K562 (cell line): ENCODE measurements around the gene IQCM. TPM values are rescaled to one million over a fixed set of nuclear protein-coding genes. Genes with fewer than 3 reads are reported as not detected.

Experiments
- ATAC-seq: fragments of 200-7000 bp; cut with Tn5 transposase; 3 replicates; pipeline ENCODE4 v1.9.1; 2020; ENCODE audit warnings: moderate library complexity
- BruUV-seq: library from RNA; stranded (reverse); fragments of 400-500 nt; replicated peaks from 2 replicates; lab custom pipeline; 2021; lab: Mats Ljungman, UMichigan
- CTCF ChIA-PET: fragments of 300-600 bp; formaldehyde crosslinking; extraction: SDS; loops from one replicate; lab custom pipeline; 2021; ENCODE audit warnings: low intra/inter-chr PET ratio; lab: Yijun Ruan, JAX
- POLR2A ChIA-PET: fragments of 300-600, 350-650 bp; sonication (Branson Sonifier 250); formaldehyde crosslinking; extraction: SDS; loops from one replicate; lab custom pipeline; 2021; ENCODE audit warnings: antibody characterized with exemption, inconsistent platforms; lab: Yijun Ruan, JAX
- DNase-seq, 4 experiments: peaks; one replicate each; pipeline versions ENCODE4 v3.0.0 to v3.0.0-alpha.2; 2011 to 2018; ENCODE audit warnings: low spot score in 3 of 4, mixed read lengths in 3 of 4; ENCODE audit errors: extremely low read depth in 1 of 4
- FAIRE-seq: peaks from 2 replicates; lab custom pipeline; 2011; peaks lifted over from hg19 to GRCh38; lab: Jason Lieb, UNC
- H2AFZ ChIP-seq: 2 replicates; pipeline ENCODE4 v1.6.0; 2011; ENCODE audit warnings: low read depth, low read length, control low read depth, inconsistent platforms
- H3K27ac ChIP-seq: fragments of 200-600 bp; 3 replicates; pipeline ENCODE4 v1.8.0; 2011; ENCODE audit warnings: low read depth, mild to moderate bottlenecking, control low read depth, inconsistent platforms, low read length, moderate library complexity, mixed read lengths; ENCODE audit errors: extremely low read depth
- H3K27me3 ChIP-seq, 2 experiments: fragments of 300-600 bp in 1 of 2; 2 replicates in 1 of 2; 3 replicates in 1 of 2; pipeline versions ENCODE4 v1.6.0 to v1.8.0; 2011; ENCODE audit warnings: inconsistent platforms in 2 of 2, low read length in 2 of 2, mild to moderate bottlenecking in 1 of 2, mixed read lengths in 1 of 2, moderate library complexity in 1 of 2; ENCODE audit not compliant: control insufficient read depth in 2 of 2, insufficient read depth in 2 of 2
- H3K36me3 ChIP-seq: fragments of 300-600 bp; 3 replicates; pipeline ENCODE4 v1.8.0; 2011; ENCODE audit warnings: mild to moderate bottlenecking, low read length, inconsistent platforms; ENCODE audit not compliant: control insufficient read depth, insufficient read depth
- H3K4me1 ChIP-seq, 2 experiments: fragments of 200-600 bp in 1 of 2; replicated peaks in 1 of 2; 2 replicates in 1 of 2; 3 replicates in 1 of 2; pipeline versions ENCODE4 v1.5.1 to v1.8.0; 2011; ENCODE audit warnings: inconsistent platforms in 2 of 2, low read length in 2 of 2, mild to moderate bottlenecking in 1 of 2, mixed read lengths in 1 of 2, moderate library complexity in 1 of 2; ENCODE audit not compliant: control insufficient read depth in 2 of 2, insufficient read depth in 2 of 2
- H3K4me2 ChIP-seq: 2 replicates; pipeline ENCODE4 v1.6.1; 2011; ENCODE audit warnings: low read length, control low read depth, inconsistent platforms, mixed read lengths; ENCODE audit not compliant: insufficient read depth
- H3K4me3 ChIP-seq: fragments of 200-600 bp; sonication (generic), shearing (Covaris generic); 2 replicates; pipeline ENCODE4 v1.5.1; 2016; ENCODE audit warnings: control low read depth, inconsistent platforms
- H3K79me2 ChIP-seq: fragments of 200-600 bp; 3 replicates; pipeline ENCODE4 v1.8.0; 2011; ENCODE audit warnings: low read length, inconsistent platforms; ENCODE audit not compliant: control insufficient read depth, insufficient read depth
- H3K9ac ChIP-seq, 2 experiments: 2 replicates each; pipeline versions ENCODE4 v1.6.0 to v1.6.1; 2011; ENCODE audit warnings: low read depth in 2 of 2, low read length in 2 of 2, control low read depth in 1 of 2, inconsistent platforms in 1 of 2, mild to moderate bottlenecking in 1 of 2, mixed read lengths in 1 of 2; ENCODE audit not compliant: insufficient read depth in 1 of 2
- H3K9me1 ChIP-seq: one replicate; pipeline ENCODE4 v1.6.0; 2011; ENCODE audit warnings: inconsistent platforms, mild to moderate bottlenecking, low read length, moderate library complexity; ENCODE audit not compliant: control insufficient read depth, insufficient read depth
- H3K9me3 ChIP-seq: replicated peaks from 2 replicates; pipeline ENCODE4 v1.5.1; 2011; ENCODE audit warnings: low read depth, low read length, inconsistent platforms; ENCODE audit not compliant: control insufficient read depth, insufficient read depth
- H4K20me1 ChIP-seq: replicated peaks from 2 replicates; pipeline ENCODE4 v1.6.1; 2011; ENCODE audit warnings: low read length, inconsistent platforms, mixed read lengths; ENCODE audit not compliant: control insufficient read depth, insufficient read depth
- ETV6 ChIP-seq, 3 experiments: fragments of 150-350 bp in 1 of 3; sonication (generic) in 1 of 3; formaldehyde crosslinking in 1 of 3; IDR thresholded peaks; 2 replicates each; pipeline versions ENCODE4 v1.6.1 to v1.8.0; 2014 to 2022; ENCODE audit warnings: borderline replicate concordance in 2 of 3, low read depth in 2 of 3, antibody characterized with exemption in 1 of 3, low read length in 1 of 3, mild to moderate bottlenecking in 1 of 3, missing genetic modification reagents in 1 of 3
- HDAC1 ChIP-seq, 2 experiments: fragments of 450-650 bp; IDR thresholded peaks; 2 replicates each; pipeline ENCODE4 v1.6.1; 2016 to 2017; ENCODE audit warnings: inconsistent platforms in 1 of 2, mild to moderate bottlenecking in 1 of 2, moderate library complexity in 1 of 2
- HDGF ChIP-seq: fragments of 450-650 bp; IDR thresholded peaks from 2 replicates; pipeline ENCODE4 v1.6.1; 2016
- MBD2 ChIP-seq: sonication (generic); IDR thresholded peaks from 2 replicates; pipeline ENCODE4 v1.6.1; 2016; ENCODE audit warnings: low read depth, borderline replicate concordance
- PRMT5 ChIP-seq: sonication (generic); formaldehyde crosslinking; IDR thresholded peaks from 2 replicates; pipeline ENCODE4 v1.5.0; 2020; ENCODE audit warnings: missing genetic modification reagents
- RUNX1 ChIP-seq: sonication (generic); IDR thresholded peaks from 2 replicates; pipeline ENCODE4 v1.6.1; 2016; ENCODE audit warnings: antibody characterized with exemption, low read depth
- SMAD4 ChIP-seq: fragments of 250-450 bp; sonication (Bioruptor Pico); conservative IDR thresholded peaks from 2 replicates; pipeline ENCODE4 v1.8.0; 2021; ENCODE audit warnings: inconsistent platforms, mild to moderate bottlenecking, moderate library complexity
- ZNF695 ChIP-seq: fragments of 450-650 bp; formaldehyde crosslinking; IDR thresholded peaks from 2 replicates; pipeline ENCODE4 v1.4.0; 2020; ENCODE audit warnings: mild to moderate bottlenecking, moderate library complexity
- ZNF717 ChIP-seq: fragments of 250-450 bp; sonication (Bioruptor Pico); IDR thresholded peaks from 2 replicates; pipeline ENCODE4 v1.5.0; 2021
- WGBS: fragments of 100-300 bp; shearing (Covaris generic); methylation state at CpG from one replicate; pipeline ENCODE4 v1.1.6; 2016; ENCODE audit warnings: low coverage, mixed read lengths; ENCODE audit not compliant: insufficient coverage; ENCODE audit errors: missing lambda C conversion rate; 5-methylcytosine and 5-hydroxymethylcytosine counted together
- in situ Hi-C: fragments of 300-500 bp; cut with MboI; formaldehyde crosslinking; loops from 4 replicates; pipeline ENCODE4 v1.15.0; 2018; ENCODE audit warnings: inconsistent platforms, mixed read lengths
- intact Hi-C: fragments of 100-400 bp; cut with micrococcal nuclease; formaldehyde crosslinking; loops from 2 replicates; pipeline ENCODE4 v1.14.2; 2022
- polyA plus RNA-seq, 8 experiments: library from polyadenylated mRNA; depleted of rRNA in 4 of 8; stranded (reverse) in 5 of 8; unstranded in 3 of 8; fragments of >200 nt; fragmentation: Nextera tagmentation in 2 of 8; fragmentation: Illumina TruSeq in 1 of 8; extraction: Ambion mirVana in 2 of 8; extraction: Trizol in 1 of 8; gene quantifications; 2 replicates each; pipeline versions ENCODE4 v1.2.1 to v1.2.3, GENCODE V29; 2011 to 2014; ENCODE audit warnings: inconsistent platforms in 1 of 8, missing spikeins in 1 of 8
- total RNA-seq, 7 experiments: library from RNA; depleted of rRNA in 6 of 7; stranded (reverse); fragments of >200 nt in 6 of 7; fragmentation: Illumina TruSeq in 2 of 7; extraction: Trizol in 2 of 7; gene quantifications; 2 replicates each; pipeline versions ENCODE4 v1.2.1 to v1.2.3, GENCODE V29; 2011 to 2021; ENCODE audit warnings: low replicate concordance in 1 of 7
- TF ChIP-seq, protein P1 (sequence below): fragments of 450-650 bp; formaldehyde crosslinking; IDR thresholded peaks from 2 replicates; pipeline ENCODE4 v1.4.0; 2022; ENCODE audit warnings: missing genetic modification characterization
- TF ChIP-seq, protein P2 (sequence below): fragments of 250-450 bp; sonication (Bioruptor Pico); IDR thresholded peaks from 2 replicates; pipeline ENCODE4 v1.5.1; 2021; ENCODE audit warnings: mild to moderate bottlenecking

IQCM gene
- total and polyA plus RNA-seq, 9 of the 15 experiments (the other 6 are each of a cell fraction or from before 2014, with no cell fraction given), result not detected

DNA sequence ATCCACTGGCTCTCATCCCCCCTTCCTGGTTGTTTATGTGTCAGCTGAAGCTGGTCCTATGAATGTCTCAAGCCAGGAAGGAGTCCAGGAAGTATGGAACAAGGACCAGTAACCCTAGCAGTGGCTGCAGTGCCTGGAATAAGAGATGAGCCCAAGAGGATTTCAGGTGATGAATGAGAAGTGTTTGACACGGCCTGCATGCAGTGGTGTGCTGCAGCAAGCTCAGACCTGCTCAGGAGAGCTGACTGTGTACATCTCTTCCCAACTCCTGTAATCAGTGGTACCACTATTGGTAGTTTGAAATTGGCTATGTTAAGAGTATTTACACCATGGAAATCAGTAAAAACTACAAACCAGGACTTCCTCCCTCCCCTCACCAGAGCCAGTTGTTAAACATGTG is 88.0 kb downstream of the IQCM start:
- DNase-seq, result no peak

DNA sequence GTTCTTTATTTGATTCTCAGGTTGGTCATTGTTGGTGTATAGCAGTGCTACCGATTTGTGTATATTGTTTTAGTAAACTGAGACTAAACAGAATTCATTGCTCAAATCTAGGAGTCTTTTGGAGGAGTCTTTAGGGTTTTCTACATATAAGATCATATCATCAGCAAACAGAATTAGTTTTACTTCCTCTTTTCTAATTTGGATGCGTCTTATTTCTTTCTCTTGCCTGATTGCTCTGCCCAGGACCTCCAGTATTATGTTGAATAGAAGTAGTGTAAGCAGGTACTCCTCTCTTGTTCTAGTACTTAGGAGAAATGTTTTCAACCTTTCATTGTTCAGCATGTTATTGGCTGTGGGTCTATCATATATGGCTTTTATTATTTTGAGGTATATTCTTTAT is 92.6 kb downstream of the IQCM start:
- Histone ChIP-seq H3K9me3 (no peaks in the 10 kb centered on the region), H3K36me3 (no peaks in the 10 kb centered on the region), H3K79me2 (no peaks in the 10 kb centered on the region), H3K4me2 (no peak overlapping the region), H3K9ac (no peak overlapping the region), H3K4me3 (no peak overlapping the region), H3K9me1 (no peaks in the 10 kb centered on the region), H3K27me3 (no peaks in the 10 kb centered on the region), H3K4me1 (no peaks in the 10 kb centered on the region), H3K27ac (no peak overlapping the region), H4K20me1 (no peaks in the 10 kb centered on the region), H2AFZ (no peak overlapping the region)
- FAIRE-seq (no peak), DNase-seq (no peak), ATAC-seq (no peak)
- POLR2A ChIA-PET, result no interaction called here
- in situ Hi-C loops (no loop called here), intact Hi-C loops (no loop called here)
- 0% methylated on average over 2 of the region's 2 CpGs for WGBS
- BruUV-seq, result no TSS peak
- CTCF ChIA-PET, result no interaction called here
- TF ChIP-seq ZNF717, result no peak
- no peak for TF ChIP-seq HDAC1 (IDR thresholded peaks at IDR 0.05)
- TF ChIP-seq ZNF695 (CRISPR knock-in tag), result no peak
- TF ChIP-seq, protein P1, sequence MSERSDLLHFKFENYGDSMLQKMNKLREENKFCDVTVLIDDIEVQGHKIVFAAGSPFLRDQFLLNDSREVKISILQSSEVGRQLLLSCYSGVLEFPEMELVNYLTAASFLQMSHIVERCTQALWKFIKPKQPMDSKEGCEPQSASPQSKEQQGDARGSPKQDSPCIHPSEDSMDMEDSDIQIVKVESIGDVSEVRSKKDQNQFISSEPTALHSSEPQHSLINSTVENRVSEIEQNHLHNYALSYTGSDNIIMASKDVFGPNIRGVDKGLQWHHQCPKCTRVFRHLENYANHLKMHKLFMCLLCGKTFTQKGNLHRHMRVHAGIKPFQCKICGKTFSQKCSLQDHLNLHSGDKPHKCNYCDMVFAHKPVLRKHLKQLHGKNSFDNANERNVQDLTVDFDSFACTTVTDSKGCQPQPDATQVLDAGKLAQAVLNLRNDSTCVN (CRISPR knock-in tag), result no peak
- no peak for TF ChIP-seq SMAD4 (CRISPR knock-in tag)
- TF ChIP-seq MBD2, result no peak
- no peak for TF ChIP-seq RUNX1
- TF ChIP-seq HDGF, result no peak
- TF ChIP-seq, protein P2, sequence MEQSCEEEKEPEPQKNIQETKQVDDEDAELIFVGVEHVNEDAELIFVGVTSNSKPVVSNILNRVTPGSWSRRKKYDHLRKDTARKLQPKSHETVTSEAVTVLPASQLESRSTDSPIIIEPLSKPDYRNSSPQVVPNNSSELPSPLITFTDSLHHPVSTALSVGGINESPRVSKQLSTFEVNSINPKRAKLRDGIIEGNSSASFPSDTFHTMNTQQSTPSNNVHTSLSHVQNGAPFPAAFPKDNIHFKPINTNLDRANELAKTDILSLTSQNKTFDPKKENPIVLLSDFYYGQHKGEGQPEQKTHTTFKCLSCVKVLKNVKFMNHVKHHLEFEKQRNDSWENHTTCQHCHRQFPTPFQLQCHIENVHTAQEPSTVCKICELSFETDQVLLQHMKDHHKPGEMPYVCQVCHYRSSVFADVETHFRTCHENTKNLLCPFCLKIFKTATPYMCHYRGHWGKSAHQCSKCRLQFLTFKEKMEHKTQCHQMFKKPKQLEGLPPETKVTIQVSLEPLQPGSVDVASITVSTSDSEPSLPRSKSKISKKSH (CRISPR knock-in tag), result no peak
- TF ChIP-seq PRMT5 (CRISPR knock-in tag), result no peak

More for the DNA sequence above, 88.0 kb downstream of the IQCM start:
- Histone ChIP-seq H3K27me3 (no peaks in the 10 kb centered on the region), H3K79me2 (no peaks in the 10 kb centered on the region), H3K4me2 (no peak overlapping the region), H3K36me3 (no peaks in the 10 kb centered on the region), H3K27ac (no peak overlapping the region), H3K4me3 (no peak overlapping the region), H2AFZ (no peak overlapping the region), H3K9me1 (no peaks in the 10 kb centered on the region), H3K9ac (no peak overlapping the region), H4K20me1 (no peaks in the 10 kb centered on the region), H3K4me1 (no peaks in the 10 kb centered on the region), H3K9me3 (no peaks in the 10 kb centered on the region)
- no peak for ATAC-seq
- WGBS, result 0% methylated on average over 1 of the region's 1 CpG
- TF ChIP-seq ETV6 (IDR thresholded peaks at IDR 0.05; ENCODE audit: borderline replicate concordance in 1 of 2, low read depth in 2 of 2, low read length in 1 of 2) (no peak), ETV6 (CRISPR knock-in tag; IDR thresholded peaks at IDR 0.05; ENCODE audit: borderline replicate concordance) (no peak)
- ChIA-PET CTCF (no interaction called here), POLR2A (no interaction called here)
- no peak for FAIRE-seq
- in situ Hi-C loops, result no loop called here
- BruUV-seq, result no TSS peak
- intact Hi-C loops, result no loop called here
